PC-9 (cell line): ENCODE data around the gene CNPY3.
"Not testable (repeated sequence)": the region's sequence is repeated elsewhere in the genome, so short reads cannot be mapped to it uniquely, and the experiment has no call there.

ENCODE experiments used
- CTCF ChIP-seq: fragments of 200-600 bp; sonication (generic); conservative IDR thresholded peaks from 2 replicates; pipeline ENCODE4 v1.6.1; 2017; ENCODE audit warnings: mixed run types, antibody characterized with exemption, mild to moderate bottlenecking, moderate library complexity
- EZH2 ChIP-seq: fragments of 200-600 bp; sonication (generic); IDR thresholded peaks from 2 replicates; pipeline ENCODE4 v1.8.0; 2017; ENCODE audit warnings: antibody characterized with exemption, low read depth

GRCh38 chr6:42888201-42888600 is 41.1 kb upstream of the CNPY3 start:
- TF ChIP-seq CTCF, EZH2: not testable (repeated sequence)
